ENCODE data around the gene ZNF22.
A peak's percentile ranks its signal among the peaks of the same experiment; 100 is the strongest.

ZNF22 gene

GRCh38 chr10:44989597-44990301, 11.0 kb upstream of the ZNF22 start:
- DNase-seq (ENCODE audit: insufficient read length, low spot score) (no peak), FAIRE-seq (no peak)
- TF ChIP-seq CTCF (IDR thresholded peaks at IDR 0.05; ENCODE audit: insufficient read depth, missing control alignments) = no peak

- FAIRE-seq (no peak), DNase-seq (ENCODE audit: insufficient read length, low spot score) (no peak)
- TF ChIP-seq CTCF (IDR thresholded peaks at IDR 0.05; ENCODE audit: insufficient read depth, missing control alignments) = peak; percentile 54
Observed at GRCh38 chr10:44990302-44990655, 10.4 kb upstream of the ZNF22 start.

- no peak for TF ChIP-seq CTCF (IDR thresholded peaks at IDR 0.05; ENCODE audit: insufficient read depth, missing control alignments)
- DNase-seq (ENCODE audit: insufficient read length, low spot score) (no peak), FAIRE-seq (no peak)
Observed at GRCh38 chr10:44990965-44991364, 9.8 kb upstream of the ZNF22 start.

- FAIRE-seq (no peak), DNase-seq (ENCODE audit: insufficient read length, low spot score) (no peak)
- TF ChIP-seq CTCF (IDR thresholded peaks at IDR 0.05; ENCODE audit: insufficient read depth, missing control alignments) = no peak
Observed at GRCh38 chr10:44991571-44991970, 9.2 kb upstream of the ZNF22 start.

GRCh38 chr10:44992070-44992731, 8.5 kb upstream of the ZNF22 start:
- DNase-seq (ENCODE audit: insufficient read length, low spot score) = no peak
- FAIRE-seq = no peak
- no peak for TF ChIP-seq CTCF (IDR thresholded peaks at IDR 0.05; ENCODE audit: insufficient read depth, missing control alignments)

GRCh38 chr10:44992732-44993225, 7.9 kb upstream of the ZNF22 start:
- FAIRE-seq (no peak), DNase-seq (ENCODE audit: insufficient read length, low spot score) (no peak)
- no peak for TF ChIP-seq CTCF (IDR thresholded peaks at IDR 0.05; ENCODE audit: insufficient read depth, missing control alignments)

Measured in D721Med (cell line).